ENCODE measurements around the gene MTX2. TPM values are rescaled to one million over a fixed set of nuclear protein-coding genes. Genes with fewer than 3 reads are reported as not detected.

MTX2 gene
- total RNA-seq, 2 donors from 2014 or later = 6.6 to 15.6 TPM

DNA sequence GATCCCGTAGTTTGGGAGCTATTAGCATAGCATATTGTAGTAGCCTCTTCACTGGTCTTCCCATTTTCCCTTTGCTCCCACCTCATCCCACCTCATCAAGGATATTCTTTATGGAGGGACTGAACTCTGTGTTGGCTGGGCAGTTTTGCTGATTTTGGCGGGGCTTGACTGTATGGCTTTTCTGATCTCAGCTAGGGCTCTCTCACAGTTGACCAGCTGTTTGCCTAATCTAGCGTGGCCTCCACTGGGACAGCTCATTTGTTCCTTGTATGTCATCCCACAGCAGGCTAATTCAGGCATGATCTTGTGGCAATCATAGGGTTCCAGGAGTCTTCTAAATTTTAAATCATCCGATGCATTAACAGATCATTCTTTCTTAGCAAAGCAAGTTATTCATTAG is 30.2 kb upstream of the MTX2 start:
- intact Hi-C loops (cut with DNase I) = no loop called here
- Histone ChIP-seq H3K9me3 (no peaks in the 10 kb centered on the region), H3K4me1 (no peaks in the 10 kb centered on the region), H3K27me3 (no peaks in the 10 kb centered on the region), H3K36me3 (replicated peaks in 1 of 2; ENCODE audit: insufficient read depth in 1 of 2, low read depth in 2 of 2) (no peaks in the 10 kb centered on the region), H3K27ac (no peak overlapping the region), H3K4me3 (no peak overlapping the region)
- ATAC-seq = no peak
- no peak for DNase-seq
- TF ChIP-seq, protein P1, sequence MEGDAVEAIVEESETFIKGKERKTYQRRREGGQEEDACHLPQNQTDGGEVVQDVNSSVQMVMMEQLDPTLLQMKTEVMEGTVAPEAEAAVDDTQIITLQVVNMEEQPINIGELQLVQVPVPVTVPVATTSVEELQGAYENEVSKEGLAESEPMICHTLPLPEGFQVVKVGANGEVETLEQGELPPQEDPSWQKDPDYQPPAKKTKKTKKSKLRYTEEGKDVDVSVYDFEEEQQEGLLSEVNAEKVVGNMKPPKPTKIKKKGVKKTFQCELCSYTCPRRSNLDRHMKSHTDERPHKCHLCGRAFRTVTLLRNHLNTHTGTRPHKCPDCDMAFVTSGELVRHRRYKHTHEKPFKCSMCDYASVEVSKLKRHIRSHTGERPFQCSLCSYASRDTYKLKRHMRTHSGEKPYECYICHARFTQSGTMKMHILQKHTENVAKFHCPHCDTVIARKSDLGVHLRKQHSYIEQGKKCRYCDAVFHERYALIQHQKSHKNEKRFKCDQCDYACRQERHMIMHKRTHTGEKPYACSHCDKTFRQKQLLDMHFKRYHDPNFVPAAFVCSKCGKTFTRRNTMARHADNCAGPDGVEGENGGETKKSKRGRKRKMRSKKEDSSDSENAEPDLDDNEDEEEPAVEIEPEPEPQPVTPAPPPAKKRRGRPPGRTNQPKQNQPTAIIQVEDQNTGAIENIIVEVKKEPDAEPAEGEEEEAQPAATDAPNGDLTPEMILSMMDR (IDR thresholded peaks at IDR 0.05) = no peak
- TF ChIP-seq POLR2A (IDR thresholded peaks at IDR 0.05) = no peak
- WGBS, 2 donors = 76 to 86% methylated on average over 4 of the region's 4 CpGs

DNA sequence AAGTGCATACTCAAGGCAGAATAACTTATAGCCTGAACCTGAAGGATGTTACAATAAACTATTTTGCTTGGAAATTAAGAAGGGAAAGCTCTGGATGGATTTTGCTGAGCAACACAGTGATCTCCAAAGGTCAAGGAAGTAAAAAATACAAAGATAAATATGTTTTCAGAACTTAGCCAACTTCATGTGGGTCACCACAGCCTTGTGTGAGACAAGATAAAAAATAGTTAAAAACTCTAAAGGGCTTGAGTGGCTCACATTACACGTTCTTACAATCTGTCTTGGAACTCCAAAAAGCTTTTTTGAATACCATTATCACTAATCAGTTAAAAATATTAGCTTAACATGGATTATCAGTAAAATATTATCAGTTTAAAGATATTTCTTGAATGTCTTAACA is 28.9 kb upstream of the MTX2 start:
- no peak overlapping the region for H3K4me3 ChIP-seq
- no peak for ATAC-seq
- intact Hi-C loops (cut with DNase I) = no loop called here
- WGBS, 2 donors = 10 to 30% methylated on average over 1 of the region's 1 CpG
- TF ChIP-seq, protein P1 (IDR thresholded peaks at IDR 0.05) = no peak
- TF ChIP-seq POLR2A (IDR thresholded peaks at IDR 0.05) = no peak
- no peaks in the 10 kb centered on the region for H3K36me3 ChIP-seq (replicated peaks in 1 of 2; ENCODE audit: insufficient read depth in 1 of 2, low read depth in 2 of 2)
- H3K27ac ChIP-seq = no peak overlapping the region
- no peaks in the 10 kb centered on the region for H3K27me3 ChIP-seq
- no peaks in the 10 kb centered on the region for H3K9me3 ChIP-seq
- H3K4me1 ChIP-seq = no peaks in the 10 kb centered on the region
- DNase-seq = no peak

GRCh38 chr2:176242276-176242675 is 27.0 kb upstream of the MTX2 start:
- DNase-seq (no peak), ATAC-seq (no peak)
- no peaks in the 10 kb centered on the region for H3K36me3 ChIP-seq (replicated peaks in 1 of 2; ENCODE audit: insufficient read depth in 1 of 2, low read depth in 2 of 2)

DNA sequence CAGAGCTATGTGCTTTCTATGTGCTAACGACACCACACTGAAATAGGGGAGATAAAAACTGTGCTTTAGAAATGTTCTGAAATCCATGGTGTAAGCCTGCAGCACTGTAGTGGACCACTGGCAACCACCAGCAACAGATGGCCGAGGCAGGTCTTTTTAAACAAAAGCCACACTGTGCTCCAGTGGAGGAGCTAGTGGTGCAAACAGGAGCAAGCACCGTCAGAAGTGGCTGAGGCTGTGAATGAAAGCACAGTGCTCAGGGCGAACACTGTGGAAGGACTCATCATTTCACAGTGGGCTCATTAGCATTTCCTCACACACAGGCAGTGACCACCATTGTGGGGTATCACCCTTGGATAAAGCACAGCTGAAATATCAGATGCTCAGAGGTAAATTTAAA is 22.9 kb upstream of the MTX2 start:
- intact Hi-C loops (cut with DNase I) = no loop called here
- Histone ChIP-seq H3K4me1 (no peaks in the 10 kb centered on the region), H3K9me3 (no peaks in the 10 kb centered on the region), H3K4me3 (no peak overlapping the region), H3K27ac (no peak overlapping the region), H3K36me3 (replicated peaks in 1 of 2; ENCODE audit: insufficient read depth in 1 of 2, low read depth in 2 of 2) (no peaks in the 10 kb centered on the region), H3K27me3 (no peaks in the 10 kb centered on the region)
- TF ChIP-seq POLR2A (IDR thresholded peaks at IDR 0.05) = no peak
- DNase-seq = no peak
- ATAC-seq = no peak
- 48 to 50% methylated on average over 4 of the region's 4 CpGs for WGBS, 2 donors

More at GRCh38 chr2:176242276-176242675, 27.0 kb upstream of the MTX2 start:
- 75 to 83% methylated on average over 2 of the region's 2 CpGs for WGBS, 2 donors
- Histone ChIP-seq H3K9me3 (no peaks in the 10 kb centered on the region), H3K27me3 (no peaks in the 10 kb centered on the region), H3K4me3 (no peak overlapping the region), H3K27ac (no peak overlapping the region), H3K4me1 (no peaks in the 10 kb centered on the region)
- intact Hi-C loops (cut with DNase I) = no loop called here
- no peak for TF ChIP-seq POLR2A (IDR thresholded peaks at IDR 0.05)
- TF ChIP-seq, protein P1 (IDR thresholded peaks at IDR 0.05) = no peak

- Histone ChIP-seq H3K9me3 (no peaks in the 10 kb centered on the region), H3K4me3 (no peak overlapping the region), H3K27me3 (no peaks in the 10 kb centered on the region), H3K4me1 (no peaks in the 10 kb centered on the region), H3K27ac (no peak overlapping the region), H3K36me3 (replicated peaks in 1 of 2; ENCODE audit: insufficient read depth in 1 of 2, low read depth in 2 of 2) (no peaks in the 10 kb centered on the region)
- TF ChIP-seq POLR2A (IDR thresholded peaks at IDR 0.05) = no peak
- TF ChIP-seq, protein P1 (IDR thresholded peaks at IDR 0.05) = no peak
- WGBS, 2 donors = 60 to 68% methylated on average over 4 of the region's 4 CpGs
- intact Hi-C loops (cut with DNase I) = no loop called here
- DNase-seq = no peak
- no peak for ATAC-seq
Measured at GRCh38 chr2:176247859-176248258, 21.4 kb upstream of the MTX2 start.

All from body of pancreas (tissue), 4 donors.